Thyroid gland (tissue), 4 donors: ENCODE measurements around the gene RAP1GAP2. TPM values are rescaled to one million over a fixed set of nuclear protein-coding genes. Genes with fewer than 3 reads are reported as not detected.

Experiments used
- DNase-seq, 2 donors: peaks; one replicate each; pipeline ENCODE4 v3.0.0-alpha.2; 2019
- H3K27ac ChIP-seq, 3 donors: fragments of 200-600 bp; sonication (generic); 1 replicate in 2 of 3; 2 replicates in 1 of 3; pipeline ENCODE4 v1.5.1; 2016 to 2019; ENCODE audit warnings: mild to moderate bottlenecking in 1 of 3, moderate library complexity in 1 of 3
- H3K27me3 ChIP-seq: fragments of 200-600 bp; sonication (generic); one replicate; pipeline ENCODE4 v1.5.1; 2019
- H3K36me3 ChIP-seq, 2 donors: fragments of 200-600 bp; sonication (generic); one replicate each; pipeline ENCODE4 v1.5.1; 2016 to 2019
- H3K4me1 ChIP-seq, 2 donors: fragments of 200-600 bp; sonication (generic); one replicate each; pipeline ENCODE4 v1.5.1; 2017 to 2019
- H3K4me3 ChIP-seq, 3 donors: fragments of 200-600 bp; sonication (generic); replicated peaks in 1 of 3; 1 replicate in 2 of 3; 2 replicates in 1 of 3; pipeline ENCODE4 v1.5.1; 2016; ENCODE audit warnings: mild to moderate bottlenecking in 1 of 3
- H3K9me3 ChIP-seq: fragments of 200-600 bp; sonication (generic); one replicate; pipeline ENCODE4 v1.5.1; 2017
- POLR2A ChIP-seq, 2 donors: fragments of 450-650 bp; IDR thresholded peaks; one replicate each; pipeline ENCODE4 v1.6.1; 2017; ENCODE audit warnings: antibody characterized with exemption in 2 of 2, mild to moderate bottlenecking in 2 of 2, moderate library complexity in 1 of 2
- WGBS, 2 donors: methylation state at CpG; one replicate each; pipeline ENCODE4 v1.1.5; 2017; 5-methylcytosine and 5-hydroxymethylcytosine counted together
- intact Hi-C: fragments of 100-400 bp; cut with DNase I; formaldehyde crosslinking; loops from one replicate; pipeline ENCODE4 v1.15.1; 2023
- total RNA-seq, 4 donors: library from RNA; depleted of rRNA; stranded (reverse); fragments of >200 nt; gene quantifications; one replicate each; pipeline ENCODE4 v1.2.3, GENCODE V29; 2016
- TF ChIP-seq, protein P1 (sequence below), 6 experiments: fragments of 200-600 bp in 3 of 6; fragments of 450-650 bp in 3 of 6; sonication (generic) in 3 of 6; IDR thresholded peaks; one replicate each; pipeline ENCODE4 v1.5.1; 2016 to 2019; ENCODE audit warnings: antibody characterized with exemption in 6 of 6, mild to moderate bottlenecking in 2 of 6, inconsistent platforms in 1 of 6, moderate library complexity in 1 of 6

RAP1GAP2 gene
- total RNA-seq, 4 donors from 2014 or later = 5.9 to 8.4 (median 6.8) TPM

DNA sequence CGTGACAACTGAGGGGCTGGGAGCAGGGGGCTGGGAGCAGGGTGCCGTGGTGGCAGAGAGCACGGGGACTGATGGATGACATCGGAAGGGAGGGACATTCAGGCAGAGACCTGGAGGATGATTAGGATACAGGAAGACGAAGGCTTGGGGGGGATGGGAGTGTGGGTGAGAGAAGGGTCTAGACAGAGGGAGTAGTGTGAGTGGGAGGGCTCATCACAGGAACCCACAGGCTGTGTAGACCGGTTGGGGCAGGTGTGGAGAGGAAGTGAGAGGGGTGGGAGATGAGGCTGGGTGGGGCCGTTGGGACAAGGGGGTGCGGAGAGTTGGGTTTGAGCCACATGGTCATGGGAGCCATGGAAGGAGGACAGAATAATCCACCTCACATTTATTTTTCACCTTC, 83.8 kb downstream of the RAP1GAP2 start:
- H3K4me3 ChIP-seq = no peak overlapping the region
- no peak overlapping the region for H3K27ac ChIP-seq
- no peaks in the 10 kb centered on the region for H3K36me3 ChIP-seq
- no peaks in the 10 kb centered on the region for H3K4me1 ChIP-seq
- DNase-seq = no peak
- WGBS, 2 donors = 78 to 84% methylated on average over 8 of the region's 8 CpGs
- intact Hi-C loops = no loop called here
- TF ChIP-seq, protein P1, sequence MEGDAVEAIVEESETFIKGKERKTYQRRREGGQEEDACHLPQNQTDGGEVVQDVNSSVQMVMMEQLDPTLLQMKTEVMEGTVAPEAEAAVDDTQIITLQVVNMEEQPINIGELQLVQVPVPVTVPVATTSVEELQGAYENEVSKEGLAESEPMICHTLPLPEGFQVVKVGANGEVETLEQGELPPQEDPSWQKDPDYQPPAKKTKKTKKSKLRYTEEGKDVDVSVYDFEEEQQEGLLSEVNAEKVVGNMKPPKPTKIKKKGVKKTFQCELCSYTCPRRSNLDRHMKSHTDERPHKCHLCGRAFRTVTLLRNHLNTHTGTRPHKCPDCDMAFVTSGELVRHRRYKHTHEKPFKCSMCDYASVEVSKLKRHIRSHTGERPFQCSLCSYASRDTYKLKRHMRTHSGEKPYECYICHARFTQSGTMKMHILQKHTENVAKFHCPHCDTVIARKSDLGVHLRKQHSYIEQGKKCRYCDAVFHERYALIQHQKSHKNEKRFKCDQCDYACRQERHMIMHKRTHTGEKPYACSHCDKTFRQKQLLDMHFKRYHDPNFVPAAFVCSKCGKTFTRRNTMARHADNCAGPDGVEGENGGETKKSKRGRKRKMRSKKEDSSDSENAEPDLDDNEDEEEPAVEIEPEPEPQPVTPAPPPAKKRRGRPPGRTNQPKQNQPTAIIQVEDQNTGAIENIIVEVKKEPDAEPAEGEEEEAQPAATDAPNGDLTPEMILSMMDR (IDR thresholded peaks at IDR 0.05) = no peak
- no peak for TF ChIP-seq POLR2A (IDR thresholded peaks at IDR 0.05)
- no peaks in the 10 kb centered on the region for H3K27me3 ChIP-seq
- H3K9me3 ChIP-seq = no peaks in the 10 kb centered on the region

DNA sequence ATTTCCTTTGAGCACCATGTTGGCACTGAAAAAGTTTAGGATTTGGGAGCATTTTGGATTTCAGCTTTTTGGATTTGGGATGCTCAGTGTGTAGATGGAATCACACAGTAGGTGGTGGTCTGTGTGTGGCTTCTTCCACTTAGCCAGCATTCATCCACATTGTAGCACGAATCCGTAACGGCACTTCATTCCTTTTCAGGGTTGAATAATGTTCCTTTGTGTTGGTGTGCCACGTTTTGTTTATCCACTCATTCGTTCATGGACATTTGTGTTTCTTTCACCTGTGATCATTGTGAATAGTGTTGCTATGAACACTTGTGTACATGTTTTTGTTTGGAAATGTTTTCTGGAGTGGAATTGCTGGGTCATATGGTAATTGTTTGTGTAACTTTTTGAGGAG, 85.1 kb downstream of the RAP1GAP2 start:
- TF ChIP-seq POLR2A (IDR thresholded peaks at IDR 0.05) = no peak
- TF ChIP-seq, protein P1 (IDR thresholded peaks at IDR 0.05) = no peak
- H3K4me1 ChIP-seq = no peaks in the 10 kb centered on the region
- no peak overlapping the region for H3K4me3 ChIP-seq
- WGBS, 2 donors = 95% methylated on average over 5 of the region's 5 CpGs
- no peaks in the 10 kb centered on the region for H3K27me3 ChIP-seq
- no peak overlapping the region for H3K27ac ChIP-seq
- H3K9me3 ChIP-seq = no peaks in the 10 kb centered on the region
- DNase-seq = no peak
- intact Hi-C loops = no loop called here
- H3K36me3 ChIP-seq = no peaks in the 10 kb centered on the region

DNA sequence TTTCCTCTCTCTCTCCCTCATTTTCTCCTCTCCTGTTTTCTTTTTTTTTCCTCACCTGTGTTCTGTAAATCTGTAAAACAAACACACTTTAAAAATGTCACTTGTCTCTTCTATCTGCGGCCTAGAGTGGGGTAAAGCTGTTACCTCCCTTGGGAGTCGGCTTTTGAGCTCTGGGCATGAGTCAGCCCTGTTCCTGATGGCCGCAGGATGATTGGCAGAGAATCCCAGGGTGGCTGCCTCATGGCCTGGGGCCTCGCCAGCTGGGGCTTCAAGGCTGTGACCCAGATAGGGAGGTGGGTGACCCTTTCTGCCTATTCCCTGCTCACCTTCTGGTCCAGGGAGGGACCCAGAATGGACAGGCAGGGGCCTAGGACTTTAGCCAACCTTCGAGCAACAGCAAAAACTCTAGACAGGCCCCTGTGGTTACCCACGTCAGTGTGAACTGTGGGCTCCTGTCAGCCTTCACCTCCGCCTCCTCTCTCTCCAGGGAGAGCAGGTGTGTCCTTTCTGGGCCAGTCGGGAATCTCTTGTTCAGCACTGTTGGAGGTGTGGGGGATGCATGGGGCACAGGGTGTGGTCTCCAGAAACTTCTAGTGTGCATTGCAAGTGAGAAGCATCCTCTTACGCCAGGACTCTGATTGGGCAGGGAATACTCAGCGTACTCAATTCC, 87.4 kb downstream of the RAP1GAP2 start:
- H3K27ac ChIP-seq = no peak overlapping the region
- H3K4me1 ChIP-seq = peaks cover 0 to 1% of the 10 kb centered on the region in 2 donors
- intact Hi-C loops = no loop called here
- no peaks in the 10 kb centered on the region for H3K9me3 ChIP-seq
- H3K27me3 ChIP-seq = no peaks in the 10 kb centered on the region
- no peak for DNase-seq
- no peak overlapping the region for H3K4me3 ChIP-seq
- TF ChIP-seq POLR2A (IDR thresholded peaks at IDR 0.05) = no peak
- TF ChIP-seq, protein P1 (IDR thresholded peaks at IDR 0.05) = no peak
- 67 to 81% methylated on average over 9 to 10 of the region's 10 CpGs for WGBS, 2 donors
- no peaks in the 10 kb centered on the region for H3K36me3 ChIP-seq

DNA sequence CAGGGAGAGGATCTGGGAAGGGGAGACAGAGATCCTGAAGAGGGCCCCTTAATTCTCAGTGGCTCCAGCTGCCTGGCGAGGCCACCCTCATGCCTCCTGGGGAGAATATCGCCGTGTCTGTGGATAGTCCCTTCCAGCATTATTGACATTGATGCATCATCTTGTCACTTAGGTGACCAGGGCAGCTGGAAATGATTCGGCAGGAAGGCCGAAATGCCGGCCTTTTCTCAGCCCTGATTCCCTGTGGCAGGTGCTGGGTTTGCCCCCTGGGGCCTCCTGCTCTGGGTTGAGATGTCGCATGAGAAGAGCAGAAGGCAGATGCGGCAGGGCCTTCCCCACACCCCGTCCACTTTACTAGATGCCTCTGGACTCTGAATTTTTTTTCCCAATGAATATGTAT, 89.5 kb downstream of the RAP1GAP2 start:
- Histone ChIP-seq H3K27ac (no peak overlapping the region), H3K4me1 (peaks cover 6 to 9% of the 10 kb centered on the region in 2 donors), H3K9me3 (no peaks in the 10 kb centered on the region), H3K27me3 (no peaks in the 10 kb centered on the region), H3K4me3 (no peak overlapping the region), H3K36me3 (no peaks in the 10 kb centered on the region)
- no peak for DNase-seq
- intact Hi-C loops = no loop called here
- WGBS, 2 donors = 75 to 85% methylated on average over 9 of the region's 9 CpGs
- TF ChIP-seq POLR2A (IDR thresholded peaks at IDR 0.05) = no peak
- TF ChIP-seq, protein P1 (IDR thresholded peaks at IDR 0.05) = no peak

DNA sequence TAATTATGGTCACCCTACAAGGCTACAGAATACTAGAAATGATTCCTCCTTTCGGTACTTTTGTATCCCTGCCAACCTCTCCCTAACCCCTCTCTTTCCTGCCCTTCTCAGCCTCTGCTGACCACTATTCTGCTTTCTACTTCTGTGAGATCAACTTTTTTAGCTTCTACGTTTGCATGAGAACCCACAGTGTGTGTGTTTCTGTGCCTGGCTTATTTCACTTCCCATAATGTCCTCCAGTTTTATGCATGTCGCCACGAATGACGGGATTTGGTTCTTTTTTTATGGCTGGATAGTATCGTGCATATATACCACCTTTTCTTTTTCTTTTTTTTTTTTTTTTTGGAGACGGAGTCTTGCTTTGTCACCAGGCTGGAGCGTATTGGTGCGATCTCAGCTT, 92.1 kb downstream of the RAP1GAP2 start:
- no peak overlapping the region for H3K27ac ChIP-seq
- H3K4me1 ChIP-seq = peaks cover 6 to 9% of the 10 kb centered on the region in 2 donors
- no peaks in the 10 kb centered on the region for H3K27me3 ChIP-seq
- H3K9me3 ChIP-seq = no peaks in the 10 kb centered on the region
- H3K36me3 ChIP-seq = no peaks in the 10 kb centered on the region
- no peak overlapping the region for H3K4me3 ChIP-seq
- TF ChIP-seq, protein P1 (IDR thresholded peaks at IDR 0.05) = no peak
- no peak for TF ChIP-seq POLR2A (IDR thresholded peaks at IDR 0.05)
- WGBS, 2 donors = 90 to 91% methylated on average over 9 of the region's 9 CpGs
- DNase-seq = no peak
- intact Hi-C loops = no loop called here
